NCI-H1105 (cell line): ENCODE data around the gene COLEC11.
"Not testable (repeated sequence)": the region's sequence is repeated elsewhere in the genome, so short reads cannot be mapped to it uniquely, and the experiment has no call there.

Experiments
- DNase-seq: peaks from one replicate; lab custom pipeline; 2025; lab: John Stamatoyannopoulos, UW

COLEC11 gene

DNA sequence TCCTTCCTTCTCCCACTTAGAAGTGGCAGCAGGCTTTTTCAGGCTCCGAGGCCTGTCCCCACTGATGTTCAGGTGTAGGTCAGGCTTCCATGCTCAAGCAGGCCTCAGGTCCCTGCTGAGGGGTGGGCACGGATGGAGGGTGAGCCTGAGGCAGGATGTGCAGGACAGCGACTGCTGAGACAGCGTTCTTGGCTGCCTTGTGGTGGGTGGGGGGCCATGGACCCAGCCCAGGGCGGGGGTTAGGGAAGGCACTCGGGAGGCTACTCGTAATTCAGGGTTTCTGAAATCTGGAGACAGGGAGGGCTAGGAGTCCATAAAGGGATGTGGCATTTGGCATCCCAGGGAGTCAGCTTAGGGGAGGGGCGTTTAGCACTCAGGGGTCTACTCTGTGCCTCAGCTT lies 30.3 kb downstream of the COLEC11 start:
- no peak for DNase-seq

DNA sequence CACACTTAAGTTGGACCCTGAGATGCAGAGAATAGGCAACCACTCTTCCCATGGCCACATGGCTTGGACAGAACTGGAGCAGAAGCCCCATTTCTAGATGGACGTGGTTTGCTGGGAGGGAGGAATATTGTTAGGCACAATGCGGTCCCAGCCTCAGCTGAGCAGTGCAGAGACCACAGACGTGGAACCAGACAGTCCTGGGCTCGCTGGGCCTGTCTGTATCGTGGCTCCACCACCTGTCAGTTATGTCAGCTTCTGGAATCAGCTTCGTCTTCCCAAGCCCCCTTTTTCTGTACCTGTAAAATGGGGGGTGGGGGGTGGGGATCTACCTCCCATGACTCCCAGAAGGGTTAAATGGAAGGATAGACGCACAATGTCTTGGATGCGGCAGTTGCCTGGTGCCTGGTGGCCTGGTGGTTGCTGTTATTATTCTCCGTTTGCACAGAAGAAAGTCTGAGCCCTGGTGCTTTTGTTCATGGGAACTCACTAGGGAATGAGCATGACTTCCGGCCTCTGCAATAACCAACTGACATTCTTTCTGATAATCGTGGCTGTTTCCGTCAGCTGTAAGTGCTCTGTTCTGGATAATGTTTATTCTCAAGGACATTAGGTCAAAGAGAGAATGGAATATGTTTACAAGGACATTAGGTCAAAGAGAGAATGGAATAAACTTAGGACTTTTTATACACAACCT lies 31.4 kb downstream of the COLEC11 start:
- DNase-seq: no peak

DNA sequence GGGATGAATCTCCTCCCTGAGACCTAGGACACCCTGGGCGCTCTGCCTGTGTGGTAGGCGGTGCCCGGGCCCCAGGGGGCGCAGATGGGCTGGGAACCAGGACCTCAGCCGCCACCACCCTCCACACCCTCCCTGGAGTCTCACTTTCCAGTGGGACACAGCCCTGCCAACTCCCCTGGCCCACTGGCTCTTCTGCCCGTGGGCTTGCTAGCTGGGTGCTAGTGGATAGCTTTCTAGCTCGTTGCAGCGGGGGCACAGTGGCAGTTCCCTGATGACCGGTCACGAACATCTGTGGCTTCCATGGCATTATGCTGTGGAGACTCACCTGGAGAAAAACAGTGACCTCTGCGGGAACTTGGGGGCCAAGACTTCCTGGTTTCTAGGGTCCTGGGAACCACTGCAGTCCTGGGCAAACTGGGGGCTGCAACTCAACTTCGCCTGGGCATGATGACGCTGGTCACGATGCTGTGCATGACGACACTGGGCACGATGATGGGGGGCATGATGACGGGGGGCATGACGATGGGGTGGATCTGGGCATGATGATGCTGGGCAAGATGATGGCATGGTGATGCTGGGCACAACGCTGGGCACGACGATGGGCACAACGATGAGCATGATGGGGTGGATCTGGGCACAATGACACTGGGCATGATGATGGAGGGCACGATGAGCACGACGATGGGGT lies 32.0 kb downstream of the COLEC11 start:
- no peak for DNase-seq

DNA sequence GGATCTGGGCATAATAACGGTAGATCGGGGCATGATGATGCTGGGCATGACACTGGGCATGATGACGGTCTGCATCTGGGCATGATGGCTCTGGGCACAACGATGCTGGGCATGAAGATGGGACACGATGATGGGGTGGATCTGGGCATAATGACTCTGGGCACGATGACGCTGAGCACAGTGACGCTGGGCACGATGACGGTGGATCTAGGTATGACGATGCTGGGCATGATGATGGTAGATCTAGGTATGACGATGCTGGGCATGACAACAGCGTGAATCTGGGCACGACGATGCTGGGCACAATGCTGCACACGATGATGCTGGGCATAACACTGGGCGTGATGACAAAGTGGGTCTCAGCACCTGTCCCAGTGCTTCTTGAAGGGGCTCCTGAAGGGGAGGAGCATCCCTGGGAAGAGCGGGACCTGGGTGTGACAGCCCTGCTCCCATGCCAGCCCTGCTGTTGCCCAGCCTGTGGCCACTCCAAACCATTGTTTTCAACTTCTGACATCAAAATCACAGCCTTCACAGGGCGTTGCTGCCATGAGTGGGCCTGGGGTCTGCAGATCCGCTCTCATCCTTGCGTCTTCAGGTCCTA lies 32.7 kb downstream of the COLEC11 start:
- DNase-seq: no peak

DNA sequence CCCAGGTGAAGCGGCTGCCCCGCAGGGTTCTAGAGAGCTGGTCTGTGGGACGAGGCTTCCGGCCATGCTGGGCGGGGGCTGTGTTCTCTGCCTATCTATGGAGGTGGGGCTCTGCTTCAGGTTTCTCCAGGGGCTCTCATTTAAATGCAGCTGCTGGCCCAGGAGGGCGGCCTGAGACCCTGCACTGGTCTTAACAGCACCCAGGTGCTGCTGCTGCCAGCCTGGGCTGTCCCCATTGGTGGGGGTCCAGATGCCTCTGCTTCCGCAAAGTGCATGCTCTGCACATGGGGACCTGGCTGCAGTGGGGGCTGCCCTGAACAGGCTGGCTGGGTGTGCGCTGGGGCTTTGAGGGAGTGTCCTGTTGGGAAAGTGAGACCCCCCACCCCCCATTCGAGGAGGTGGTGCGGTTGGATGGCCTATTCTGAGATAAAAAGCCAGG lies 33.3 kb downstream of the COLEC11 start:
- no peak for DNase-seq

DNA sequence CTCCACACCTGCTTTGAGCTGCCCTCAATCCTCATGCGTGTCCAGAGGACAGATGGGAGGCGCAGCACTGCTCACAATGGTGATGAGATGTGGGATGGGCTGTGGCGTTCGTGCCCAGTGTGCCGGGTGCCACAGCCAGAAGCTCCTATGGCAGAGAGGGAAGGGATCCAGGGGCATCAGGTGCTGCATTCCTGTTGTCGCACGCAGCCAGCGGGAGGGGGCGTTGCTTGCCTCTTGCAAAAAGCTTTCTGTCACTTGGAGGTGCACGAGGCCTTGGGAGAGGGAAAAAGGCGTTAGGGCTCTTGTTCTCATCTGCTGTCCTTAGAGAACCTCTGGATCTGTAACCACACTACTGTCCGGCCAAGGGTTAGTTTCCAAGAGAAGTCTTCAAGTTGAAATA lies 33.9 kb downstream of the COLEC11 start:
- no peak for DNase-seq

DNA sequence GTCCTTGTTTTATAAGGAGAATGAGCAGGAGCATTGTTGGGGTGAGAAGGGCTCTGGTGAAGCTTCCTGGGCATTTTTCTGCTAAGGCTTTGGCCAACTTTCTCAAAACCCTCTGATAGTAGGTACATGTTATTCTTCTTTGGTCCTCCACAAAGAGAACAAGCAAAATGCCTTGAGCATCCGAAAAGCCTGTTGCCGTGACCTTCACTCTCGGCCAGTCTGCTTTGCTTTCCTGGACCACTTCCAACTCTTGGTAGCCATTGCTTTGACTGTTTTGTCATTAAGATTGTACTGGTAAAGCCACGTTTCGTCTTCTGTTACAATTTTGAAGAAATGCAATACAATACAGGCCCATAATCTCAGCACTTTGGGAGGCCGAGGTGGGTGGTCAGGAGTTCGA lies 35.7 kb downstream of the COLEC11 start:
- DNase-seq: no peak

DNA sequence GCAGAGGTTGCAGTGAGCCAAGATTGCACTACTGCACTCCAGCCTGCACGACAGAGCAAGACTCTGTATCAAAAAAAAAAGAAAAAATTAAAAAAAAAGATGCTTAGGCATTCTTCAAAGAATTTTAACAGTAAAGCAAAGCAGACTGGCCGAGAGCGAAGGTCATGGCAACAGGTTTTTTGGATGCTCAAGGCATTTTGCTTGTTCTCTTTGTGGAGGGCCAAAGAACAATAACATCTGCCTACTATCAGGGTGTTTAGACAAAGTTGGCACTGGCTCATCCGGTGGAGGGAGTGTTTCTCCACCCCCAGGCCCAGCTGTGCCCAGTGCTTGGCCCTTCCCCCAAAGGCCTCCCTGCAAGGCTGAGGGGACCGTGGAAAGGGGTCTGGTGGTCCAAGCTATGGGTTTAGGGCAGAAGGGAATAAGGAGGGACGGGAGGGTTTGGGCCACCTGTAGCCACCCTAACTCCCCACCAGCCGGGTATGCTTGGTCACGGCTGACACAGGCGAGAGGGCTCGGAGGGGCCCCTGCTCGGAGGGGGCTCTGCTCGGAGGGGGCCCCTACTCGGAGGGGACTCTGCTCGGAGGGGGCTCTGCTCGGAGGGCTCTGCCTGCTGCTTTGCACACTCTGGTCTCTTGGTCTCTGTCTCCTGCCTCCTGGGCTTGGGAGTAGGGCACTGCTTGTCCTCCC lies 36.4 kb downstream of the COLEC11 start:
- DNase-seq: no peak

DNA sequence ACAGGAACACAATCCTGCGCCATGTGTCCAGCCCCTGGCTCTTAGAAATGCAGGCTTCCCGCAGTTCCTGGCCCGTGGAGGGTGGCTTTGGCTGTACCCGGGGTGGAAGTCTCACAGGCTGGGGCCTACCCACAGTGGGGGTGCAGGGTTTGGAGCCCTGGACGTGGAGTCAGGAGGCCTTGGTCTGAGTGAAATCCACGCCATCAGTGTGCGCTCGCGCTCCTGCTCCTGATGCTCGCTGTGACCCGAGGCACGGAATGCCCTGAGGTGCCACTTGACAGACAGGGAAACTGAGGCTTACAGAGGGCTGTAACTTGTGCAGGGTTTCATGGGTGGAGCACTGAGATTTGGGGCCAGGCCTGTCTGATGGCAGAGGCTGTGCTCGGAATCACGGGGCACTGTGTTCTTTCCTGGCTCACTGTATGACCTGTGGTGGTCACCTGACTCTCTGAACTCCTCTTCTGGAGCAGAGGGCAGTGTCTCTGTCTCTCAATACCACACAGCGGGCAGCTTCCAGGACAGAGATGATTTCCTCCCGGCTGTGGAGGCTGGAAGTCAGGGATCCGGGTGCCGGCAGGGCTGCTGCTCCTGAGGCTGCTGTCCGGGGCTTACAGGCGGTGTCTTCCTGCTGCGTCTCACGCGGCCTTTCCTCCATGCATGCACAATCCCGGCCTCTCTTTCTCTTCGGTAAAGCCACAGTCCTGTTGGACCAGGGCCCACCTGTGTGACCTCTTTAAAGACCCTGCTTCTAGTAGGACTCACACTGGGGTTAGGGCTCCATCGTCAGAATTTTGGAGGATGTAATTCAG lies 37.1 kb downstream of the COLEC11 start:
- DNase-seq: no peak

DNA sequence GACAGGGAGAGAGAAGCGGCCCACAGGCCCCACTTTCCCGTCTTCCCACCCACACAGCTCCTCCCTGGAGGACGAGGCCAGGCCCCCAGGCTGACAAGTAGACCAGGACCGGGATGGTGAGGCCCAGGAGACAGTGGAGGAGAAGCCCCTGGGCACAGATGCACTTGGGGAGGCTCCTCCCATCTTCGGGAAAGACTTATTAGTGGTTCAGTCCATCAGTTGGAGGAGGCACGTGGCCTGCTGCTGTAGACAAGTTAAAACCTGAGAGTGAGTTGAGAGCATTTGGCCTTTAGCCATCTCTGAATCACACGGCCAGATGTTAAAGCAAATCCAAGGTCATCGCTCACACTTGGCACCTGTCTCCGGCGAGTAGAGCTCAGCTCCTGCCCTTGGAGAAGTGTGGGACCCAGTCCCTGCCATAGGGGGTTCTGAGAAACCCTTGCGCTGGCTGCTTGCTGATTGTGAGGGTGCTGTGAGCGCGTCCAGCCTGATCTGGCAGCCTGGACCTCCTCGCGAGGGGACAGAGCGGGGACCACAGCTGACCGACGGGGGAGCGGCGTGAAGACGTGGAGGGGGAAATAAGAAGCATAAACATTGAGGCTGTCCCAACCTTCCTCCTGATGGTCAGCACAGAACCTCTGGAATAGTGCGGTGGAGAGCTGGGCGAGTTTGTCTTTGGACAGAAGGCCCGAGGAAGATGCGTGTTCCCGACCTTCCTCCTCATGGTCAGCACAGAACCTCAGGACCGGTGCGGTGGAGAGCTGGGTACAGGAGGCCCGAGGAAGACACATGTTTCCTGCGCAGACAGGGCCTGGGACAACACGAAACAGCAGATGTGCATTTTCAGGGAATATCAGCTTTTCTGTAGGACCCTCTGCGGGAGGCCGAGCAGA lies 38.4 kb downstream of the COLEC11 start:
- DNase-seq: peak; percentile 43

DNA sequence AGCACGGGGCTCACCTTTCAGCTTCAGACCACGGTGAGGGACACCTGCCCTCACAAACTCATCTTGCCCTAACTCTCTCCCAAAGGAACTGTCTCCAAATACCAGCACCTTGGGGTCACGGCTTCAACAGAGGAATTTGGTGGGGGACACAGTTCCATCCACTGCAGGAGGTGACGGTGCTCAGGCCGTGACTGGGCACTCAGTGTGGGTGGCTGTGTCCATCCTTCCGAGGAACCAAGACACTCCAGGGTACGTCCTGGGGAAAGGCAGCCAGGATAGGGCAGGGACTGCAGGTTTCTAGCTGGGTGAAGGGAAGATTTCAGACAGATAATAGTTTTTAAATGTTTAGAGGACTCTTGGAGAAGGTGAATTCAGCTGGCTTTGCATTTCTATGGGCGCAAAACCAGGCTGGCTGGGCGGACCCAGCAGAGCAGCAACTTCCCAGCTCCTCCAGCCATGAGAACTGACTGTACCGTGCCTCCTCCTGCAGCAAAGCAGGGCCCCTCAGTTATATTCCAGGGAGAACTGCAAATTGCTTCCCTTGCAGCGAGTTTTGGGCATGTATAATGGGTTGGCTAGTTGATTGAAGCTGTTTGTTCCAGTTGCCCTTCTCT lies 39.2 kb downstream of the COLEC11 start:
- DNase-seq: no peak

DNA sequence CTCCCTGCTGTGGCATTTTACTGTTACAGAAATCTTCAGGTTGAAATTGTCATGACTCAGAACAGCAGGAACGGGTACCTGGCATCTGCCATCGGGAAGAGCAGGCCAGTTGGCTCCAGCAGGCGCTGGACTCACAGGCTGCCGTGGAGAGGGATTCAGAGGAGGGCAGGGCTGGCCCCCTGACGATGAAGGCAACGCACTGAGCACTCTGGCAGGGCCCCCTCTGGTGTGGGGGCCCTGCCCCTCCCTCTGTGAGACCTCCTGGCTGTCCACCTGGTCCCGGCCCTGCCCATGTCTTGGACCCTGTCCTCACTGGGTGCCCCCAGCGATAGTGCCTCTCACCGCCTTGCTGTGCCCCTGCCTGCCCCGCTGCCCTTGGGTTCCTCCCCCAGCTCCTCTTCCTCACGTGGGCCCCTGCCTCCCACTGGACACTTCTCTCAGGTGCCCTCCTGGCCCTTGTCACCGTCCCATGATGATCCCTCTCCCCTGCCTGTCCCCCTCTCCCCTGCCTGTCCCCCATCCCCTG lies 39.7 kb downstream of the COLEC11 start:
- no peak for DNase-seq

DNA sequence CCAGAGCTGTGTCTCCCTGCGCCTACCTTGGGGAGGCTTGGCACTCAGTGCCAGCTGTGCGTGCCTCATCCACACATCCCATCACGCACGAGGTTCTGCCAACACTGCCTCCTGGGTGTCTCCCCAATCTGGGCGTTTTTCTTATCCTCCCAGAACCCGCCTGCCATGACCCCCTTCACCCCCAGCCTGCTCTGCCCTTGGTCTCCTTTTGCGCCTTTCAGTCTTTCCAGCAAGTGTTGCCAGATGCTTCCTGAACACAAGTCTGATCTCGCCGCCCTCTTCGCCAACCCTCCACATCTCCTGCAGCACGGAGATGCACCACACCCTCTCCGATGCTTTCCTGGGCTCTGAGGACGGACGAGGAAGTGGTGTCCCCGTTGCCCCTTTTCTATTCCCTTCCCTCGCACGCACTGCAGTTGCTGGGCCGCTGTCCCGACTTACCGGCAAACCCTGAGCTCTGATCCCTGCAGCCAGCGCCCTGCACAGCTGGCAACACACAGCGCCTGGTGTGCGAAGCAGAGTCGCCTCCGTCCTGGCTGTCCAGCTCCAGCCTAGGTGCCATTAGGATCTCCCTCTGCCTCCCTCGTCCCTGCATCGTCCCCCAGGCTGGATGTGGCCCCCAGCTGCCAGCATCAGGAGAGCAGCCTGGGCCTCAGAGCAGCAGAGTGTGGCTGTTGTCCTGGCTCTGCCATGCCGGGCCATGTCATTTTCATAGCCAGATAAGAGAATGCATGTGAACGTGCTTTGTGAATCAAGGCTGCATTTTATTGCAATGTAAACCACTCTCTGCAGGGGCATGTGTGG lies 40.5 kb downstream of the COLEC11 start:
- DNase-seq: no peak

DNA sequence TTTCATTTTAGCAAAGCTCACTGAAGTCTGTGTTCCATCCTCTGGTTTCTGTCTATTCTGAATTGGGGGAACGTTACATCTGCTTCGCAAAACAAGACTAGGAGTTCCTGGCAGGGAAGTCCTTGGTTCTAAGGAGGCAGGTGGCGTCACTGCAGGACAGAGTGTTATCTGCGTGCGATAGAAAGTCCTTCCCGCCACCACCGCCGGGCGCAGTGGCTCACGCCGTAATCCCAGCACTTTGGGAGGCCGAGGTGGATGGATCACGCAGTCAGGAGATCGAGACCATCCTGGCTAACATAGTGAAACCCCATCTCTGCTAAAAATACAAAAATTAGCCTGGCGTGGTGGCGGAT lies 41.0 kb downstream of the COLEC11 start:
- DNase-seq: not testable (repeated sequence)

DNA sequence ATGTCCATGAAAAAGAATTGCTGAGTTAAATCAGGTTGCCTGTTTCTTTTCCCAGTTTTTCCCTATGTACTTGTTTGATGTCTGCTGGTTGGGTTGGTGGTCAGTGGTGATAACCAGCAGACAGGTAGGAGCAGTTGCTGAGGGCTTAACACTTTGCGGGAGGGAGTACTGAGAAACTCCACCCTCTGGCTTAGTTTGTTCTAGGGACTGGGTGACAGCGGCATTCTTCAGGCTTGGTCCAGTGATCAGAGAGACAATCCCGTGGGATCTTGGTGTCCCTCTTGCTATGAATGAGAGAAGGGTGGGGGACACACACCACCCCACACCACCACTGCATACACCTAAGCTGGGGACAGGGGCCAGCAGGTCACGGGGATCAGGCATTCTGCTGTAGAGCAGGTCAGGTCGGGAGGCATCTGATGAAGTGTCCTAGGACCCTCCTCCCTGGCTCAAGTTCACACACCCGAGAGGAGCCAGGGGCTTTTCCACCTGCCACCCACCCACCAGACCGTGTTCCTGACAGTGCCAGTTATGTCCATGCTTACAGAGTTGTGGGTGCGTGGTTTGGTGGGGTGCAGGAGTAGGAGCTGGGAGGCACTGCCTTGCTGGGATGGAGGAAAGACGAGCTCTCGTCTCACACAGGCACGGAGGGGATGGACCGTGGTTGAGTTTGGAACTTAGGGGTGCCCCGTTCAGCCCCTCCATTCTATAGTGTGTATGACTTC lies 41.8 kb downstream of the COLEC11 start:
- no peak for DNase-seq

DNA sequence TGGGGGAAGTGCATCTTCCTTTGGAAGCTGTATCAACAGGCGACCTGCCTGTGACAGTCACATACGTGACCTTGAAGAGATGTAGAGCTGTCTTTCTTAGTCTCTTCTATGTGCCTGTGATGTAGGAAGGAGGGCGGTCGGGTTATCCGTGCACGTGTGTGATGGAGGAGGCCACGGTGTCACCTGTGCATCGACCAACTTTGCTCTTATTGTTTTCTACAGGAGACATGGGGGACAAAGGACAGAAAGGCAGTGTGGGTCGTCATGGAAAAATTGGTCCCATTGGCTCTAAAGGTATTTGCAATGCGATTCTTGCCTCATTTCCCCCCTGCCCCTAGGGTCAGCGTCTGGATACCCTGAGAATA lies 42.4 kb downstream of the COLEC11 start:
- DNase-seq: no peak

DNA sequence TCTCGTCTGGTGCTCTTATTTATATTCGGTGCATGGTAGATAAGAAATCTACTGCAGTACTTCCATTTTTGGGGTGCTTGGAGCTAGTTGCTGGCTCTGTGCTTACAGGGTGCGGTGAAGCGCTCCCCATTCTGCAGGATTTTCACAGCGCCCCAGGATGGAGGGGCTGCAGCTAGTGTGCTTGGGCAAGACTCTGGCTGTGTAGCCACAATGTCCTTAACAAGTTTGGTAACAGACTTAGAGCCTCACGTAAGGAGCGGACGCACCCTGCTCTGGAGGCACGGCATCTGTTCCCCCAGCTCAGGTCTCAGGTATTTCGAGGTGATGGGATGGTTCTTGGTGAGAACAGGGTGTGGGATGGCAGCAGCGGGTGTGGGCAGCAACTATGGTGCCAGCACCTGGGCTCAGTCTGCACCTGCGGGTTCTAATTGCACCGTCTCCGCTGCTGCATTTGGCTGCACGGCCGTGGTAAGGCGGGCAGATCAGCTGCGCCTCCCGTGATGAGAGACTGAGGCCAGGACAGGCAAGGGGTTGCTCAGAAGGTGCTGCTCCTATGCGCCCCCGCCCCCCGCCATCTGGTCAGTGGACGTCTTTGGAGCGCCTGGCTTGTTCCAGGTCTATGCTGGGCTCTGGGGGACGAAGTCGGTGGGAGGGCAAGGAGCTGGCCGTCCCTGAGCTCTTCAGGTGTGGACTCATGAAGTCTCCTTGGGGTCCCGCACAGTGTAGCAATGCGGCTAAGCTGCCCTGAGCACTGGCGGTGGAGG lies 43.0 kb downstream of the COLEC11 start:
- no peak for DNase-seq

DNA sequence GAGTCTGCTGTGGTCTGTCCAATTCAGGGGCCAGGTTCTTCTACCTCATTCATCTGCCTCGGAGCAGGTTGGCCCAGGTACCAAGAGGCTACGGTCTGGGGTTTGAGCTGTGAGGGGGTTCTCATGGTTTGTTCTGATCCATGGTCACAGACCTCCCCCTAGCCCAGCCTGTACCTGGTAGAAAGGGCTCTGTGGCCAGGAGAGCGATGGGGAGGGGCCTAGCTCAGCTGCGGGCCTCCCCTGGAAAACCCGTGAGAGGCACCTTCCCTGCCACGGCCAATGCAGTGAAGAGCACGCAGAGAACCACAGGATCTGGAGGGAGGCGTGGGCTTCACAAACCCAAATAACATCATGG lies 43.5 kb downstream of the COLEC11 start:
- no peak for DNase-seq
